ENCODE measurements around the gene PTK7.

The PTK7 gene

DNA sequence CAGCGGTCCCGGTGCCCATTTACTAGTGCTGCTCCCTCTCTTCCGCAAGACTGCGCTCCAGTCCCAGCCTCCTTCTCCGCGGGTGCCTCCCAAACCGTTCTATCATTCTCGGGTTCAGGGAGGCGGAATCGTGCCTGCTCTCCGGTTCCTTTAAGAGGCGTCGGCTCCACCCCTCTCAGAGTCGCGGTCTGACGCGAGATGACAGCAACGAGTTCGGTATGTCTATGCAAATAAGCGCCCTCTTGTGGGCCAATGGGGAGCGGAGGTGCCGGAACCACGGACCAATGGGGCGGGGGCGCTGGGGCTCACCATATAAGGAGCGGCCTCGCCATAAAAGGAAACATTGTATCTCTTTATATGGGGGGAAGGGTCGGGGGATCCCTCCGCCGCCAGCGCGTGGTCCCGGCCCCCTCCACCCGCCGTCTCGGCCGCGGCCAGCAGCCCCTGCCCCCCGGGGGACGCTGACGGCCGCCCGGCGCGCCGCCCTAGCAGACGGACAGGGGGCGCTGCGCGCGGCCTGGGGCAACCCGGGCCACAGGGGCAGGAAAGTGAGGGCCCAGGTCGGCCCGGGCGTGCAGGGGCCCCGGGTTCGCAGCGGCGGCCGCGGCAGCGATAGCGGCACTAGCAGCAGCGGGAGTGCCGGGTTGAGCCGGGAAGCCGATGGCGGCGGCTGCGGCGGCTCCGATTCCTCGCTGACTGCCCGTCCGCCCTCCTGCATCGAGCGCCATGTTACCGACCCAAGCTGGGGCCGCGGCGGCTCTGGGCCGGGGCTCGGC, 95.0 kb downstream of the PTK7 start, which contains the start of gene SRF:
Gene SRF (plus strand): TSS at position 339 of the 776 bp plus-strand sequence. CDS start 388 bp downstream, at position 727.
- H2AFZ ChIP-seq: peak within 1 kb of the TSS; percentile 95
- TF ChIP-seq, protein P1, sequence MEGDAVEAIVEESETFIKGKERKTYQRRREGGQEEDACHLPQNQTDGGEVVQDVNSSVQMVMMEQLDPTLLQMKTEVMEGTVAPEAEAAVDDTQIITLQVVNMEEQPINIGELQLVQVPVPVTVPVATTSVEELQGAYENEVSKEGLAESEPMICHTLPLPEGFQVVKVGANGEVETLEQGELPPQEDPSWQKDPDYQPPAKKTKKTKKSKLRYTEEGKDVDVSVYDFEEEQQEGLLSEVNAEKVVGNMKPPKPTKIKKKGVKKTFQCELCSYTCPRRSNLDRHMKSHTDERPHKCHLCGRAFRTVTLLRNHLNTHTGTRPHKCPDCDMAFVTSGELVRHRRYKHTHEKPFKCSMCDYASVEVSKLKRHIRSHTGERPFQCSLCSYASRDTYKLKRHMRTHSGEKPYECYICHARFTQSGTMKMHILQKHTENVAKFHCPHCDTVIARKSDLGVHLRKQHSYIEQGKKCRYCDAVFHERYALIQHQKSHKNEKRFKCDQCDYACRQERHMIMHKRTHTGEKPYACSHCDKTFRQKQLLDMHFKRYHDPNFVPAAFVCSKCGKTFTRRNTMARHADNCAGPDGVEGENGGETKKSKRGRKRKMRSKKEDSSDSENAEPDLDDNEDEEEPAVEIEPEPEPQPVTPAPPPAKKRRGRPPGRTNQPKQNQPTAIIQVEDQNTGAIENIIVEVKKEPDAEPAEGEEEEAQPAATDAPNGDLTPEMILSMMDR (IDR thresholded peaks at IDR 0.05): peak; percentile 44
- peak within 1 kb of the TSS; percentile 88 for H3K4me3 ChIP-seq (ENCODE audit: low read depth, low read length)
- peaks cover 2% of the 10 kb centered on the region for H3K79me2 ChIP-seq
- no peaks in the 10 kb centered on the region for H3K9me3 ChIP-seq (ENCODE audit: control insufficient read depth, low read length)
- peak within 1 kb of the TSS; percentile 98 for H3K27ac ChIP-seq
- H3K9ac ChIP-seq: peak within 1 kb of the TSS; percentile 96
- no peaks in the 10 kb centered on the region for H3K27me3 ChIP-seq (ENCODE audit: control insufficient read depth, insufficient read depth, low read length)
- no peaks in the 10 kb centered on the region for H3K36me3 ChIP-seq (ENCODE audit: control insufficient read depth, insufficient read depth, low read length)
- H3K4me2 ChIP-seq (ENCODE audit: low read length): peak within 1 kb of the TSS; percentile 100
- peaks cover 21% of the 10 kb centered on the region for H3K4me1 ChIP-seq

DNA sequence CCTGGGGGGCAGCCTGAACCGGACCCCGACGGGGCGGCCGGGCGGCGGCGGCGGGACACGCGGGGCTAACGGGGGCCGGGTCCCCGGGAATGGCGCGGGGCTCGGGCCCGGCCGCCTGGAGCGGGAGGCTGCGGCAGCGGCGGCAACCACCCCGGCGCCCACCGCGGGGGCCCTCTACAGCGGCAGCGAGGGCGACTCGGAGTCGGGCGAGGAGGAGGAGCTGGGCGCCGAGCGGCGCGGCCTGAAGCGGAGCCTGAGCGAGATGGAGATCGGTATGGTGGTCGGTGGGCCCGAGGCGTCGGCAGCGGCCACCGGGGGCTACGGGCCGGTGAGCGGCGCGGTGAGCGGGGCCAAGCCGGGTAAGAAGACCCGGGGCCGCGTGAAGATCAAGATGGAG, 95.6 kb downstream of the PTK7 start:
- Histone ChIP-seq H3K9ac (peak overlapping the region; percentile 96), H3K9me3 (ENCODE audit: control insufficient read depth, low read length) (no peaks in the 10 kb centered on the region), H3K36me3 (ENCODE audit: control insufficient read depth, insufficient read depth, low read length) (no peaks in the 10 kb centered on the region), H3K4me3 (ENCODE audit: low read depth, low read length) (peak overlapping the region; percentile 88), H3K4me1 (peaks cover 21% of the 10 kb centered on the region), H3K27ac (peak overlapping the region; percentile 98), H2AFZ (peak overlapping the region; percentile 4), H3K79me2 (peaks cover 7% of the 10 kb centered on the region), H3K4me2 (ENCODE audit: low read length) (peak overlapping the region; percentile 100), H3K27me3 (ENCODE audit: control insufficient read depth, insufficient read depth, low read length) (no peaks in the 10 kb centered on the region)
- TF ChIP-seq, protein P1 (IDR thresholded peaks at IDR 0.05): no peak

DNA sequence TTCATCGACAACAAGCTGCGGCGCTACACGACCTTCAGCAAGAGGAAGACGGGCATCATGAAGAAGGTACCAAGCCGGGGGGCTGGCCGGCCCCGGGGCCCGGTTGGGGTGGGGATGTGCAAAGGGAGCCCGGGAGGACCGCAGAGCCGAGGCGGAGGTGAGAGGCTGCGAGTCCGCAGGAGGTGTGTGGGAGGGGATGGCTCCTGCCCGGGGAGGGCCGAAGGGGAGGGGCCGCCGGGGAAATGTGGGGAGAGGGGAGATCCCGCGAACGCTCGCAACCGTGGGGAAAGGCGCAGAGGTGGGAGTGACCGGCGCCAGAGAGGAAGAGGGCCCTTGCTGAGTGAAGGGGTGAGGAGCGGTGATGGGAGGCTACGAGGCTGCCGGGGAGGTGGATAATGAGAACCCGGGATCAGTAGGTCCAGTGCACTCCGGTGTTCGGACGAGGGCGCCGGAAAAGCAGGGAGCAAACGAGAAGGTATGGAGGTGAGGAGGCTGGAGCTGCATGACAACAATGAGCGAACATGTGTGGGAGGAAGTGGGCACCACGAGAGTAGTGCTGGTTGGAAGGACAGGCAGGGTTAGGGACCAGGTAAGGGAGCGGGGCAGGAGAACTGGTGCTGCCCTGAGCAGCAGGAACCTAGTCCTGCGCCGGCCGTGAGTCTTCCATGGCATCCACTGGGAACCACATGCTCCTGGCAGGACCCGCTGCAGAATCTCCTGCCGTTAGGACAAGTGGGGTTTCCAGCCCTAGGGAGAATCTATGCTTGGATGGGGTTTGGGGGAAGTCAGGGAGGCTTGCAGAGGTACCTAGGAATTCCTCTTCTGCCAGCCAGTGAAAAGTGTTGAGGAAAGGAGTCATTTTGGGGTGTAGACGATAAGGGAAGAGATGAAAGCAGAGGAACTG, 96.2 kb downstream of the PTK7 start:
- peak overlapping the region; percentile 98 for H3K27ac ChIP-seq
- H3K4me2 ChIP-seq (ENCODE audit: low read length): peak overlapping the region; percentile 100
- peaks cover 7% of the 10 kb centered on the region for H3K79me2 ChIP-seq
- H2AFZ ChIP-seq: peak overlapping the region; percentile 4
- peak overlapping the region; percentile 88 for H3K4me3 ChIP-seq (ENCODE audit: low read depth, low read length)
- no peaks in the 10 kb centered on the region for H3K9me3 ChIP-seq (ENCODE audit: control insufficient read depth, low read length)
- H3K4me1 ChIP-seq: peaks cover 21% of the 10 kb centered on the region
- H3K36me3 ChIP-seq (ENCODE audit: control insufficient read depth, insufficient read depth, low read length): no peaks in the 10 kb centered on the region
- H3K27me3 ChIP-seq (ENCODE audit: control insufficient read depth, insufficient read depth, low read length): no peaks in the 10 kb centered on the region
- TF ChIP-seq, protein P1 (IDR thresholded peaks at IDR 0.05): no peak
- peak overlapping the region; percentile 96 for H3K9ac ChIP-seq

DNA sequence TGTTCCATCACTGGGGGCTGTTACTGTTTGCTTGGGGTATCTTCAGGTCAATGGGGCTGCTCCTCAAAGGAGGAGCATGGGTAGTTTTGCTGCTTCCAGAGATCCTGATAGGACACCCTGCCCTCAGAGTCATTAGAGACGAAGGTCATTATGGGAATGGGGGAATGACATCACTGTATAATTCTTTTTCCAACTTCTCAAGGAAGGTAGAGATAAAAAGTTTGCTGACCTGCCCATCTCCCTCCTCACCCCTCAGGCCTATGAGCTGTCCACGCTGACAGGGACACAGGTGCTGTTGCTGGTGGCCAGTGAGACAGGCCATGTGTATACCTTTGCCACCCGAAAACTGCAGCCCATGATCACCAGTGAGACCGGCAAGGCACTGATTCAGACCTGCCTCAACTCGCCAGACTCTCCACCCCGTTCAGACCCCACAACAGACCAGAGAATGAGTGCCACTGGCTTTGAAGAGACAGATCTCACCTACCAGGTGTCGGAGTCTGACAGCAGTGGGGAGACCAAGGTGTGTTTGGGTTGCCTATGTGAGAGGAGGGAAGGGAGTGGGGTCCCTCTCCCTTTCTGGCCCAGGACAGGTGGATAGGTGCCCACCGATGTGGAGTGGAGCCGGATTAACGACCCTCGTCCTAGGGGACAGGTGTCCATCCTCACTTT, 97.6 kb downstream of the PTK7 start:
- H3K9me3 ChIP-seq (ENCODE audit: control insufficient read depth, low read length): no peaks in the 10 kb centered on the region
- peak overlapping the region; percentile 98 for H3K27ac ChIP-seq
- H3K36me3 ChIP-seq (ENCODE audit: control insufficient read depth, insufficient read depth, low read length): no peaks in the 10 kb centered on the region
- no peak overlapping the region for H3K9ac ChIP-seq
- peaks cover 10% of the 10 kb centered on the region for H3K79me2 ChIP-seq
- peak overlapping the region; percentile 100 for H3K4me2 ChIP-seq (ENCODE audit: low read length)
- TF ChIP-seq, protein P1 (IDR thresholded peaks at IDR 0.05): no peak
- H3K4me1 ChIP-seq: peaks cover 21% of the 10 kb centered on the region
- H3K4me3 ChIP-seq (ENCODE audit: low read depth, low read length): peak overlapping the region; percentile 88
- H2AFZ ChIP-seq: no peak overlapping the region
- no peaks in the 10 kb centered on the region for H3K27me3 ChIP-seq (ENCODE audit: control insufficient read depth, insufficient read depth, low read length)

Measured in parathyroid adenoma (tissue), 2 donors.